ENCODE measurements around the gene KBTBD13. TPM values are rescaled to one million over a fixed set of nuclear protein-coding genes. Genes with fewer than 3 reads are reported as not detected.

KBTBD13 gene
- total RNA-seq, 1 experiment from 2014 or later: not detected

Other genes starting within 250 kb of the KBTBD13 start
- 3.7 and 4.3 TPM in 2 replicates for gene PLEKHO2, start 234.8 kb upstream of the KBTBD13 start, total RNA-seq (2014; rRNA removed)
- 5.8 and 8.9 TPM in 2 replicates for gene ANKDD1A, start 164.8 kb upstream of the KBTBD13 start, total RNA-seq (2014; rRNA removed)
- gene SPG21, start 86.8 kb upstream of the KBTBD13 start, total RNA-seq (2014; rRNA removed): 53.0 and 53.8 TPM in 2 replicates
- 15.5 and 31.3 TPM in 2 replicates for gene MTFMT, start 47.1 kb upstream of the KBTBD13 start, total RNA-seq (2014; rRNA removed)
- not detected in 2 replicates for gene SLC51B, start 31.4 kb upstream of the KBTBD13 start, total RNA-seq (2014; rRNA removed)
- gene RASL12, start 8.8 kb upstream of the KBTBD13 start, total RNA-seq (2014; rRNA removed): not detected in 2 replicates
- 1.4 and 3.4 TPM in 2 replicates for gene UBAP1L, start 38.5 kb downstream of the KBTBD13 start, total RNA-seq (2014; rRNA removed)
- gene PDCD7, start 57.1 kb downstream of the KBTBD13 start, total RNA-seq (2014; rRNA removed): 9.5 and 13.7 TPM in 2 replicates
- gene CLPX, start 108.6 kb downstream of the KBTBD13 start, total RNA-seq (2014; rRNA removed): 19.3 and 22.5 TPM in 2 replicates
- gene CILP, start 134.7 kb downstream of the KBTBD13 start, total RNA-seq (2014; rRNA removed): not detected in 2 replicates
- 6.4 and 11.0 TPM in 2 replicates for gene PARP16, start 210.1 kb downstream of the KBTBD13 start, total RNA-seq (2014; rRNA removed)
- gene RNU5A-1, start 219.3 kb downstream of the KBTBD13 start, total RNA-seq (2014; rRNA removed): not detected in 2 replicates
- not detected in 2 replicates for gene RNU5B-1, start 227.9 kb downstream of the KBTBD13 start, total RNA-seq (2014; rRNA removed)